GM23338 (cell line): ENCODE measurements around the gene CTAGE1.

ENCODE experiments used
- CREB1 ChIP-seq: fragments of 250-450 bp; sonication (Bioruptor Pico); IDR thresholded peaks from 2 replicates; pipeline ENCODE4 v1.5.0; 2020; ENCODE audit warnings: low read depth, mild to moderate bottlenecking, moderate library complexity
- CTCF ChIP-seq, 2 experiments: fragments of 200-600 bp in 1 of 2; sonication (generic) in 1 of 2; conservative IDR thresholded peaks; 2 replicates each; pipeline versions ENCODE4 v1.5.1 to v1.6.1; 2016 to 2017; ENCODE audit warnings: antibody characterized with exemption in 2 of 2, low read depth in 2 of 2, mild to moderate bottlenecking in 2 of 2, moderate library complexity in 1 of 2
- NANOG ChIP-seq: IDR thresholded peaks from 2 replicates; pipeline ENCODE4 v1.6.1; 2016; ENCODE audit warnings: antibody characterized with exemption, borderline replicate concordance
- POLR2AphosphoS5 ChIP-seq: IDR thresholded peaks from 2 replicates; pipeline ENCODE4 v1.6.1; 2016; ENCODE audit warnings: antibody characterized with exemption, low read depth

GRCh38 chr18:22408059-22408458, 9.7 kb downstream of the CTAGE1 start:
- TF ChIP-seq POLR2AphosphoS5 (no peak), CTCF (conservative IDR thresholded peaks at IDR 0.05; ENCODE audit: low read depth in 2 of 2) (peak; percentile 33 to 43), NANOG (no peak), CREB1 (no peak)
